Immature natural killer cell (primary cell): ENCODE data around the gene CABP4. TPM values are rescaled to one million over a fixed set of nuclear protein-coding genes. Genes with fewer than 3 reads are reported as not detected.
A peak's percentile ranks its signal among the peaks of the same experiment; 100 is the strongest.
"Not testable (repeated sequence)": the region's sequence is repeated elsewhere in the genome, so short reads cannot be mapped to it uniquely, and the experiment has no call there.

Experiments
- DNase-seq, 3 donors: peaks; one replicate each; pipeline ENCODE4 v3.0.0; 2022; ENCODE audit warnings: mixed read lengths in 1 of 3
- H3K27ac Mint-ChIP-seq, 6 donors: one replicate each; pipeline ENCODE4 v1.8.0; 2020; ENCODE audit warnings: mixed read lengths in 6 of 6, mild to moderate bottlenecking in 5 of 6, inconsistent platforms in 4 of 6, moderate library complexity in 3 of 6
- H3K27me3 Mint-ChIP-seq, 3 donors: one replicate each; pipeline ENCODE4 v1.8.0; 2020 to 2021; ENCODE audit warnings: low read depth in 3 of 3, mild to moderate bottlenecking in 3 of 3, mixed read lengths in 3 of 3, moderate library complexity in 3 of 3, inconsistent platforms in 1 of 3
- H3K36me3 Mint-ChIP-seq, 3 donors: one replicate each; pipeline ENCODE4 v1.8.0; 2020; ENCODE audit warnings: mixed read lengths in 3 of 3, inconsistent platforms in 2 of 3, mild to moderate bottlenecking in 2 of 3
- H3K4me1 Mint-ChIP-seq, 2 donors: one replicate each; pipeline ENCODE4 v1.8.0; 2020; ENCODE audit warnings: inconsistent platforms in 2 of 2, mild to moderate bottlenecking in 2 of 2, mixed read lengths in 2 of 2, moderate library complexity in 1 of 2
- H3K4me3 Mint-ChIP-seq, 5 donors: one replicate each; pipeline ENCODE4 v1.8.0; 2020; ENCODE audit warnings: mild to moderate bottlenecking in 5 of 5, mixed read lengths in 5 of 5, inconsistent platforms in 3 of 5, moderate library complexity in 3 of 5
- H3K9me3 Mint-ChIP-seq, 6 donors: one replicate each; pipeline ENCODE4 v1.8.0; 2020; ENCODE audit warnings: mild to moderate bottlenecking in 6 of 6, mixed read lengths in 6 of 6, inconsistent platforms in 4 of 6, moderate library complexity in 3 of 6
- polyA plus RNA-seq, 3 donors: library from polyadenylated mRNA; unstranded; fragments of 300-500 nt; fragmentation: Illumina TruSeq; gene quantifications; one replicate each; pipeline ENCODE4 v1.2.3, GENCODE V29; 2021

CABP4 gene
- polyA plus RNA-seq, 3 donors from 2014 or later, result 1.6 TPM; not detected in 2

GRCh38 chr11:67422891-67423290 is 32.3 kb upstream of the CABP4 start:
- peaks cover 0 to 15% (median 3%) of the 10 kb centered on the region in 3 donors for H3K27me3 Mint-ChIP-seq
- no peaks in the 10 kb centered on the region for H3K36me3 Mint-ChIP-seq
- DNase-seq, result no peak
- peak overlapping the region in 2 of 6 donors; percentile 44 to 62 for H3K27ac Mint-ChIP-seq
- peaks cover 48% of the 10 kb centered on the region in 2 donors for H3K4me1 Mint-ChIP-seq
- no peaks in the 10 kb centered on the region for H3K9me3 Mint-ChIP-seq
- H3K4me3 Mint-ChIP-seq, result no peak overlapping the region

GRCh38 chr11:67423466-67423865 is 31.7 kb upstream of the CABP4 start:
- H3K9me3 Mint-ChIP-seq, result no peaks in the 10 kb centered on the region
- no peak overlapping the region for H3K27ac Mint-ChIP-seq
- H3K4me3 Mint-ChIP-seq, result no peak overlapping the region
- no peak for DNase-seq
- peaks cover 46 to 47% of the 10 kb centered on the region in 2 donors for H3K4me1 Mint-ChIP-seq
- H3K36me3 Mint-ChIP-seq, result no peaks in the 10 kb centered on the region
- peaks cover 5 to 21% (median 5%) of the 10 kb centered on the region in 3 donors for H3K27me3 Mint-ChIP-seq

- no peaks in the 10 kb centered on the region for H3K36me3 Mint-ChIP-seq
- H3K4me3 Mint-ChIP-seq, result no peak overlapping the region
- peaks cover 5 to 19% (median 10%) of the 10 kb centered on the region in 3 donors for H3K27me3 Mint-ChIP-seq
- no peaks in the 10 kb centered on the region for H3K9me3 Mint-ChIP-seq
- H3K27ac Mint-ChIP-seq, result no peak overlapping the region
- DNase-seq, result no peak
- peaks cover 45 to 46% of the 10 kb centered on the region in 2 donors for H3K4me1 Mint-ChIP-seq
Measured at GRCh38 chr11:67423891-67424613, 31.1 kb upstream of the CABP4 start.

- H3K36me3 Mint-ChIP-seq, DNase-seq, H3K9me3 Mint-ChIP-seq: not testable (repeated sequence)
- Mint-ChIP-seq H3K4me3 (peak overlapping the region; percentile 95 to 99 (median 99)), H3K27me3 (peaks cover 9 to 15% (median 12%) of the 10 kb centered on the region in 3 donors), H3K27ac (peak overlapping the region; percentile 92 to 98 (median 96)), H3K4me1 (peaks cover 47 to 48% of the 10 kb centered on the region in 2 donors)
Measured at GRCh38 chr11:67427364-67427859, 27.7 kb upstream of the CABP4 start.

- peak within 1 kb of the TSS; percentile 95 to 99 (median 99) for H3K4me3 Mint-ChIP-seq
- H3K36me3 Mint-ChIP-seq, result peaks cover 5 to 7% (median 7%) of the 10 kb centered on the region in 3 donors
- peaks cover 48 to 50% of the 10 kb centered on the region in 2 donors for H3K4me1 Mint-ChIP-seq
- peak; percentile 97 to 98 (median 97) for DNase-seq
- peak within 1 kb of the TSS; percentile 92 to 98 (median 96) for H3K27ac Mint-ChIP-seq
- no peaks in the 10 kb centered on the region for H3K9me3 Mint-ChIP-seq
- H3K27me3 Mint-ChIP-seq, result peaks cover 10 to 19% (median 12%) of the 10 kb centered on the region in 3 donors
Measured at GRCh38 chr11:67428052-67429001, 26.8 kb upstream of the CABP4 start, which contains the start of gene RPS6KB2. Gene RPS6KB2 (plus strand): TSS chr11:67428494. CDS start chr11:67428546, 52 bp downstream.

- peak overlapping the region; percentile 92 to 98 (median 96) for H3K27ac Mint-ChIP-seq
- peaks cover 56 to 58% of the 10 kb centered on the region in 2 donors for H3K4me1 Mint-ChIP-seq
- peaks cover 10 to 21% (median 15%) of the 10 kb centered on the region in 3 donors for H3K27me3 Mint-ChIP-seq
- no peaks in the 10 kb centered on the region for H3K9me3 Mint-ChIP-seq
- DNase-seq, result no peak
- H3K4me3 Mint-ChIP-seq, result peak overlapping the region; percentile 95 to 99 (median 99)
- peaks cover 5 to 7% (median 7%) of the 10 kb centered on the region in 3 donors for H3K36me3 Mint-ChIP-seq
Measured at GRCh38 chr11:67429038-67429668, 26.0 kb upstream of the CABP4 start.

- H3K4me1 Mint-ChIP-seq, result peaks cover 55 to 63% of the 10 kb centered on the region in 2 donors
- H3K27ac Mint-ChIP-seq, result peak overlapping the region in 4 of 6 donors; percentile 28 to 73 (median 55)
Measured at GRCh38 chr11:67429722-67430121, 25.4 kb upstream of the CABP4 start.

GRCh38 chr11:67431346-67432249 is 23.6 kb upstream of the CABP4 start:
- H3K36me3 Mint-ChIP-seq, result peaks cover 5 to 13% (median 9%) of the 10 kb centered on the region in 3 donors
- peaks cover 61 to 74% of the 10 kb centered on the region in 2 donors for H3K4me1 Mint-ChIP-seq
- no peaks in the 10 kb centered on the region for H3K9me3 Mint-ChIP-seq
- DNase-seq, result no peak
- peaks cover 10 to 24% (median 22%) of the 10 kb centered on the region in 3 donors for H3K27me3 Mint-ChIP-seq
- H3K4me3 Mint-ChIP-seq, result peak overlapping the region; percentile 3 to 60 (median 46)
- peak overlapping the region; percentile 62 to 97 (median 90) for H3K27ac Mint-ChIP-seq

More at GRCh38 chr11:67429722-67430121, 25.4 kb upstream of the CABP4 start:
- Mint-ChIP-seq H3K4me3 (peak overlapping the region in 4 of 5 donors; percentile 29 to 99 (median 97)), H3K9me3 (no peaks in the 10 kb centered on the region), H3K27me3 (peaks cover 10 to 21% (median 15%) of the 10 kb centered on the region in 3 donors), H3K36me3 (peaks cover 5 to 7% (median 7%) of the 10 kb centered on the region in 3 donors)
- no peak for DNase-seq

- no peak for DNase-seq
- Mint-ChIP-seq H3K4me3 (peak overlapping the region; percentile 47 to 98 (median 74)), H3K9me3 (no peaks in the 10 kb centered on the region), H3K27me3 (peaks cover 7 to 35% (median 31%) of the 10 kb centered on the region in 3 donors), H3K27ac (peak overlapping the region; percentile 86 to 97 (median 90)), H3K36me3 (peaks cover 5 to 16% (median 11%) of the 10 kb centered on the region in 3 donors), H3K4me1 (peaks cover 63 to 69% of the 10 kb centered on the region in 2 donors)
Measured at GRCh38 chr11:67432655-67433349, 22.4 kb upstream of the CABP4 start.

GRCh38 chr11:67433536-67434394 is 21.4 kb upstream of the CABP4 start:
- H3K27ac Mint-ChIP-seq, result peak overlapping the region; percentile 86 to 97 (median 90)
- DNase-seq, result peak; percentile 60 to 71 (median 70)
- H3K4me1 Mint-ChIP-seq, result peaks cover 60 to 68% of the 10 kb centered on the region in 2 donors
- H3K9me3 Mint-ChIP-seq, result no peaks in the 10 kb centered on the region
- H3K27me3 Mint-ChIP-seq, result peaks cover 5 to 29% (median 26%) of the 10 kb centered on the region in 3 donors
- H3K4me3 Mint-ChIP-seq, result peak overlapping the region; percentile 73 to 98 (median 77)
- H3K36me3 Mint-ChIP-seq, result peaks cover 5 to 16% (median 11%) of the 10 kb centered on the region in 3 donors

GRCh38 chr11:67434395-67434881 is 20.7 kb upstream of the CABP4 start:
- peaks cover 5 to 26% (median 26%) of the 10 kb centered on the region in 3 donors for H3K27me3 Mint-ChIP-seq
- H3K4me1 Mint-ChIP-seq, result peaks cover 62 to 68% of the 10 kb centered on the region in 2 donors
- no peaks in the 10 kb centered on the region for H3K9me3 Mint-ChIP-seq
- peak overlapping the region; percentile 70 to 97 (median 88) for H3K27ac Mint-ChIP-seq
- peak in 1 of 3 donors; percentile 38 for DNase-seq
- H3K36me3 Mint-ChIP-seq, result peaks cover 5 to 16% (median 11%) of the 10 kb centered on the region in 3 donors
- H3K4me3 Mint-ChIP-seq, result peak overlapping the region; percentile 64 to 98 (median 77)
